HepG2 (cell line): ENCODE results near the gene PRRC2A. TPM values are rescaled to one million over a fixed set of nuclear protein-coding genes. Genes with fewer than 3 reads are reported as not detected.

Experiments used
- DMAP1 ChIP-seq: IDR thresholded peaks from 2 replicates; pipeline ENCODE4 v1.6.1; 2016
- GABPB1 ChIP-seq: IDR thresholded peaks from 2 replicates; pipeline ENCODE4 v1.6.1; 2016; ENCODE audit warnings: mild to moderate bottlenecking, missing genetic modification reagents, moderate library complexity, missing compliant biosample characterization
- HIVEP1 ChIP-seq: sonication (generic); formaldehyde crosslinking; IDR thresholded peaks from 2 replicates; pipeline ENCODE4 v1.4.0; 2020; ENCODE audit warnings: mild to moderate bottlenecking, missing genetic modification reagents
- IKZF1 ChIP-seq: fragments of 450-650 bp; IDR thresholded peaks from 2 replicates; pipeline ENCODE4 v1.7.1; 2016
- KAT8 ChIP-seq: IDR thresholded peaks from 2 replicates; pipeline ENCODE4 v1.6.1; 2016; ENCODE audit warnings: missing genetic modification reagents, missing compliant biosample characterization
- ZNF230 ChIP-seq: sonication (generic); formaldehyde crosslinking; IDR thresholded peaks from 2 replicates; pipeline ENCODE4 v1.4.0; 2020; ENCODE audit warnings: mild to moderate bottlenecking, missing genetic modification reagents
- ZNF337 ChIP-seq: sonication (generic); formaldehyde crosslinking; IDR thresholded peaks from 2 replicates; pipeline ENCODE4 v1.5.1; 2020; ENCODE audit warnings: missing genetic modification reagents, low read depth, mild to moderate bottlenecking, borderline replicate concordance
- ZNF350 ChIP-seq: sonication (generic); formaldehyde crosslinking; IDR thresholded peaks from 2 replicates; pipeline ENCODE4 v1.4.0; 2020; ENCODE audit warnings: mild to moderate bottlenecking, low read depth, missing genetic modification reagents, borderline replicate concordance
- ZNF367 ChIP-seq: sonication (generic); formaldehyde crosslinking; IDR thresholded peaks from 2 replicates; pipeline ENCODE4 v1.4.0; 2020; ENCODE audit warnings: missing genetic modification reagents, borderline replicate concordance
- ZNF563 ChIP-seq: sonication (generic); formaldehyde crosslinking; IDR thresholded peaks from 2 replicates; pipeline ENCODE4 v1.8.0; 2022; ENCODE audit warnings: mild to moderate bottlenecking, moderate library complexity, missing genetic modification reagents
- ZNF788 ChIP-seq: sonication (generic); formaldehyde crosslinking; IDR thresholded peaks from 2 replicates; pipeline ENCODE4 v1.5.0; 2020; ENCODE audit warnings: mild to moderate bottlenecking, missing genetic modification reagents, borderline replicate concordance
- polyA plus RNA-seq, 8 experiments: library from polyadenylated mRNA; depleted of rRNA in 3 of 8; stranded (reverse) in 7 of 8; unstranded in 1 of 8; fragments of >200 nt; fragmentation: Illumina TruSeq in 4 of 8; extraction: Trizol in 4 of 8; gene quantifications; 2 replicates each; pipeline versions ENCODE4 v1.2.1 to v1.2.3, GENCODE V29; 2011 to 2016; ENCODE audit warnings: low read depth in 4 of 8, missing spikeins in 1 of 8, mixed read lengths in 1 of 8; ENCODE audit not compliant: insufficient read depth in 1 of 8
- total RNA-seq, 5 experiments: library from RNA; depleted of rRNA; stranded (reverse); fragments of >200 nt; fragmentation: Illumina TruSeq; extraction: Trizol; gene quantifications; 2 replicates each; pipeline ENCODE4 v1.2.3, GENCODE V29; 2016; ENCODE audit warnings: low read depth in 1 of 5
- TF ChIP-seq, protein P1 (sequence below), 2 experiments: sonication (generic) in 1 of 2; formaldehyde crosslinking in 1 of 2; IDR thresholded peaks; 2 replicates each; pipeline versions ENCODE4 v1.4.0 to v1.6.1; 2018 to 2020; ENCODE audit warnings: missing genetic modification reagents in 2 of 2, borderline replicate concordance in 1 of 2, low read depth in 1 of 2, mild to moderate bottlenecking in 1 of 2, missing biosample characterization in 1 of 2
- TF ChIP-seq, protein P2 (sequence below): sonication (generic); formaldehyde crosslinking; IDR thresholded peaks from 2 replicates; pipeline ENCODE4 v1.5.1; 2020; ENCODE audit warnings: mild to moderate bottlenecking, moderate library complexity, missing genetic modification reagents
- TF ChIP-seq, protein P3 (sequence below): sonication (generic); formaldehyde crosslinking; IDR thresholded peaks from 2 replicates; pipeline ENCODE4 v1.8.1; 2023; ENCODE audit warnings: mild to moderate bottlenecking, inconsistent platforms, moderate library complexity, missing genetic modification reagents, borderline replicate concordance
- TF ChIP-seq, protein P4 (sequence below): sonication (generic); formaldehyde crosslinking; IDR thresholded peaks from 2 replicates; pipeline ENCODE4 v1.4.0; 2020; ENCODE audit warnings: missing genetic modification reagents
- TF ChIP-seq, protein P5 (sequence below): sonication (generic); formaldehyde crosslinking; IDR thresholded peaks from 2 replicates; pipeline ENCODE4 v1.8.1; 2023; ENCODE audit warnings: mild to moderate bottlenecking, missing genetic modification reagents, borderline replicate concordance

PRRC2A gene
- total and polyA plus RNA-seq, 2 of the 13 experiments (the other 11 are each of a cell fraction or from before 2014, with no cell fraction given): 38.9 to 47.4 TPM

DNA sequence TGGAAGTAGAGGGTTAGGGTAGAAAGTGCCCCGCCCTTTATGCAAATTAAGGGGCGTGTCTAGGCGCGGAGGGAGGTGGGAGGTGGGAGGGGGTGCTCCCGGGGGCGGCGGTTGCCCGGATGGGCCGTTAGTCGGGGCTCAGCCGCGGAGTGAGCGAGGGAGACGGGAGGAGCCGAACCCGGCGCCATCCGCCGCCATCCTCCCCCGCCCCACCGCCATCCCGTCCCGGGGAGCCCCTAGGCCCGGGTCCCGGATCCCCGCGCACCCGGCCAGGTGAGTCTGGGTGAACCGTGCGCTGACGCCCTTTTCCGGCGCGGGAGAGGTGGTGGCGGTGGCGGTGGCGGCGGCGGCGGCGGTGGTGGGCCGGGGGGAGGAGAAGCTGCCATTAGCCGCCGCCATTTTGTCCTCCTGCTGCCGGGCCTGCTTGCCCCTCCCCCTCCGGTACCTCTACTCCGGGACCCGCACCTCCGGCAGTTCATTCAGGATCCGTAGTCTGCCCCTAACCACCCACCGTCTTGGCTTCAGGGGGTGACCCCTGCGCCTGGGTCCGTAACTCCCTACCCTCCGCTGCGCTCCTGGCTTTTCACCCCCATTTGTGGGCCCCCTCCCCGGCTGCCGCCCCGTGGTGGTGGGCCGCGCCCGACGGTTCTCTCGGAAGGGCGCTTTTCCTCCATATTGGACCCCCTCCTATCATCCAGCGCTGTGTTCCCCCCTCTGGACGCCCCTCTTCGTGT, at the start of gene PRRC2A (continued):
- TF ChIP-seq KAT8: peak; percentile 79
- no peak for TF ChIP-seq ZNF367
- peak; percentile 83 for TF ChIP-seq GABPB1 (CRISPR knock-in tag)
- TF ChIP-seq HIVEP1 (CRISPR knock-in tag): peak; percentile 75; the same call in 1 of the 2 replicates
- TF ChIP-seq DMAP1 (CRISPR knock-in tag): peak; percentile 88
- TF ChIP-seq ZNF337 (CRISPR knock-in tag): no peak
- TF ChIP-seq, protein P1, sequence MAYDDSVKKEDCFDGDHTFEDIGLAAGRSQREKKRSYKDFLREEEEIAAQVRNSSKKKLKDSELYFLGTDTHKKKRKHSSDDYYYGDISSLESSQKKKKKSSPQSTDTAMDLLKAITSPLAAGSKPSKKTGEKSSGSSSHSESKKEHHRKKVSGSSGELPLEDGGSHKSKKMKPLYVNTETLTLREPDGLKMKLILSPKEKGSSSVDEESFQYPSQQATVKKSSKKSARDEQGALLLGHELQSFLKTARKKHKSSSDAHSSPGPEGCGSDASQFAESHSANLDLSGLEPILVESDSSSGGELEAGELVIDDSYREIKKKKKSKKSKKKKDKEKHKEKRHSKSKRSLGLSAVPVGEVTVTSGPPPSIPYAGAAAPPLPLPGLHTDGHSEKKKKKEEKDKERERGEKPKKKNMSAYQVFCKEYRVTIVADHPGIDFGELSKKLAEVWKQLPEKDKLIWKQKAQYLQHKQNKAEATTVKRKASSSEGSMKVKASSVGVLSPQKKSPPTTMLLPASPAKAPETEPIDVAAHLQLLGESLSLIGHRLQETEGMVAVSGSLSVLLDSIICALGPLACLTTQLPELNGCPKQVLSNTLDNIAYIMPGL (CRISPR knock-in tag; IDR thresholded peaks at IDR 0.05; ENCODE audit: borderline replicate concordance in 1 of 2, low read depth in 1 of 2): peak; percentile 44 to 59; a peak in 3 of 4 replicates
- peak; percentile 73; the same call in 1 of the 2 replicates for TF ChIP-seq ZNF788 (CRISPR knock-in tag)
- TF ChIP-seq, protein P2, sequence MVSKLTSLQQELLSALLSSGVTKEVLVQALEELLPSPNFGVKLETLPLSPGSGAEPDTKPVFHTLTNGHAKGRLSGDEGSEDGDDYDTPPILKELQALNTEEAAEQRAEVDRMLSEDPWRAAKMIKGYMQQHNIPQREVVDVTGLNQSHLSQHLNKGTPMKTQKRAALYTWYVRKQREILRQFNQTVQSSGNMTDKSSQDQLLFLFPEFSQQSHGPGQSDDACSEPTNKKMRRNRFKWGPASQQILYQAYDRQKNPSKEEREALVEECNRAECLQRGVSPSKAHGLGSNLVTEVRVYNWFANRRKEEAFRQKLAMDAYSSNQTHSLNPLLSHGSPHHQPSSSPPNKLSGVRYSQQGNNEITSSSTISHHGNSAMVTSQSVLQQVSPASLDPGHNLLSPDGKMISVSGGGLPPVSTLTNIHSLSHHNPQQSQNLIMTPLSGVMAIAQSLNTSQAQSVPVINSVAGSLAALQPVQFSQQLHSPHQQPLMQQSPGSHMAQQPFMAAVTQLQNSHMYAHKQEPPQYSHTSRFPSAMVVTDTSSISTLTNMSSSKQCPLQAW (CRISPR knock-in tag): peak; percentile 62
- peak; percentile 69; the same call in 1 of the 2 replicates for TF ChIP-seq ZNF563 (CRISPR knock-in tag)
- TF ChIP-seq ZNF350 (CRISPR knock-in tag): 0 out of 2 replicates have a peak, but pooled peaks have one; percentile 32
- TF ChIP-seq, protein P3, sequence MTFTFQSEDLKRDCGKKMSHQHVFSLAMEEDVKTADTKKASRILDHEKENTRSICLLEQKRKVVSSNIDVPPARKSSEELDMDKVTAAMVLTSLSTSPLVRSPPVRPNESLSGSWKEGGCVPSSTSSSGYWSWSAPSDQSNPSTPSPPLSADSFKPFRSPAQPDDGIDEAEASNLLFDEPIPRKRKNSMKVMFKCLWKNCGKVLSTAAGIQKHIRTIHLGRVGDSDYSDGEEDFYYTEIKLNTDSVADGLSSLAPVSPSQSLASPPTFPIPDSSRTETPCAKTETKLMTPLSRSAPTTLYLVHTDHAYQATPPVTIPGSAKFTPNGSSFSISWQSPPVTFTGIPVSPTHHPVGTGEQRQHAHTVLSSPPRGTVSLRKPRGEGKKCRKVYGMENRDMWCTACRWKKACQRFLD (CRISPR knock-in tag): no peak; the same call in 1 of the 2 replicates
- TF ChIP-seq, protein P4, sequence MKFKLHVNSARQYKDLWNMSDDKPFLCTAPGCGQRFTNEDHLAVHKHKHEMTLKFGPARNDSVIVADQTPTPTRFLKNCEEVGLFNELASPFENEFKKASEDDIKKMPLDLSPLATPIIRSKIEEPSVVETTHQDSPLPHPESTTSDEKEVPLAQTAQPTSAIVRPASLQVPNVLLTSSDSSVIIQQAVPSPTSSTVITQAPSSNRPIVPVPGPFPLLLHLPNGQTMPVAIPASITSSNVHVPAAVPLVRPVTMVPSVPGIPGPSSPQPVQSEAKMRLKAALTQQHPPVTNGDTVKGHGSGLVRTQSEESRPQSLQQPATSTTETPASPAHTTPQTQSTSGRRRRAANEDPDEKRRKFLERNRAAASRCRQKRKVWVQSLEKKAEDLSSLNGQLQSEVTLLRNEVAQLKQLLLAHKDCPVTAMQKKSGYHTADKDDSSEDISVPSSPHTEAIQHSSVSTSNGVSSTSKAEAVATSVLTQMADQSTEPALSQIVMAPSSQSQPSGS (CRISPR knock-in tag): no peak; the same call in 1 of the 2 replicates
- TF ChIP-seq, protein P5, sequence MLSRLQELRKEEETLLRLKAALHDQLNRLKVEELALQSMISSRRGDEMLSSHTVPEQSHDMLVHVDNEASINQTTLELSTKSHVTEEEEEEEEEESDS (CRISPR knock-in tag): peak; percentile 7; the same call in 1 of the 2 replicates
- no peak for TF ChIP-seq IKZF1
- peak; percentile 60; the same call in 1 of the 2 replicates for TF ChIP-seq ZNF230 (CRISPR knock-in tag)
